Activated T-cell treated with anti-CD3 and anti-CD28 coated beads, Interleukin-2, amount 50 U/mL, for 48 hours (primary cell): ENCODE data around the gene MAGI1.

Experiments
- DNase-seq, 2 experiments: peaks; one replicate each; pipeline ENCODE4 v3.0.0-alpha.2; 2020

Gene MAGI1

DNA sequence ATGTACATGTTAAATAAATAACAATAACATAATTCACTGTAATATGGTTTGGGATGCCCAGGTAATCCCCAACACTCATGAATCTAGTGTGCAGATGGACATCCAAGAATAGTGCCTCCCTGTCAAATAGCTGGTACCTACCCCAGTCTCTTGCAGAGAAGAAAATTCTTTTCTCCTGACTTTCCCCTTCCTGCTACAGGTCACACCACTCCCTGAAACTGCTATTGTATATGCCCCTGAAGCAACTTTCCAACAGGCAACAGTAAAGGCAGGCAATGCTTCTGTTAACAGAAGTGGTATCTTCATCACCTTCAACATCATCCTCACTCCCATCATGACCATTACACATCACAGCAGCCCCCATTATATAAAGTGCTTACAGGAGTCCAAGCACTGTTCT lies 431.6 kb downstream of the MAGI1 start:
- no peak for DNase-seq

DNA sequence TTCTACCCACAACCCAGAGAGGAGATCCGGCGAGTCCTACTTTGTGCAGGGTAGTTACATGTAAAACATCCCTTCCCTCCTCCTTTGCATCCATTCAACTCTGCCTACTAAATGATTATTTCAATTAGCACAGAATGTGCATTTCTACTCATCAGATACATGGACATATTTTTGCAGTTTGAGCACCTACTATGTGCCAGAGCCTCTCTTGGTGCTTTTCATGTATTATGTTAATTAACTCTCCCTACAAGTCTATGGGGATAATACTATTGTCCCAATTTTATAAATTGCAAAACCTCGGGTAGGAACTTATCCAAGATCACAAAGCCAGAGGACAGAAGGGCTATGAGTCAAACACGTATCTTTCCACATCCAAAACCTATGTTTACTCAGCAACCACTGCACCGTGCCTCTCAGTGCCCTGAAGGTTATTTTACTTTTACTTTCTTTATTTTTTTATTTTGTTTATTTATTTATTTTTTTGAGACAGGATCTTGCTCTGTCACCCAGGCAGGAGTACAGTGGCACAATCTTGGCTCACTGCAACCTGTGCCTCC lies 432.8 kb downstream of the MAGI1 start:
- DNase-seq, result no peak

DNA sequence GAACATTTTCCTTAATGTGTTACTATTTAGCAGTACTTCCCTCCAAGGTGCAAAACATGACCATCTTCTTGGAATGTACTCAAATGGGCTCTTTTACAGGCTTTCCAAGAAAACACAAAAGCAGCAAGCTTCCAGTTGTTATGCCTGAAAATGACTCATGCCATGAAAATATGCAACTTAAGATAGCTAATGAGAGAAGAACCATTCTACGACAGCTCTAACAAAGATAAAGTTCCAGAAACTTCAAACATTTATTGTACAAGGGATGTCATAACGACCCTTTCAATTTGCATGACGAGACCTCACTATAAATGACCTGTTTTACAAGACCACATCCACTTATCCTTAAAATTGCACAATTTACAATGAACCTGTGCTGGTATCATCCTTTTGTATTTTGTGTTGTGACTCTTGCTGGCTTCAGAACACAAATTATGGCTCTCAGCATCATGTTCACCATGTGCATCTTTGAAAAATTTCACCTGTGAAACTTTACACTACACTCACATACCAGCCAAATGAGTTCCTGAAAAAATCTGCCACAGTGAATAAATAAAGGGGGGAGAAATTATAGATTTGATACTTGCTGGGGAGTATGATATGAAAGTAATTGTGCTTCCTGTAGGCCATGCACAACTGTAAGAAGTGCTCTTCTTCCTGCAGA lies 433.7 kb downstream of the MAGI1 start:
- no peak for DNase-seq

DNA sequence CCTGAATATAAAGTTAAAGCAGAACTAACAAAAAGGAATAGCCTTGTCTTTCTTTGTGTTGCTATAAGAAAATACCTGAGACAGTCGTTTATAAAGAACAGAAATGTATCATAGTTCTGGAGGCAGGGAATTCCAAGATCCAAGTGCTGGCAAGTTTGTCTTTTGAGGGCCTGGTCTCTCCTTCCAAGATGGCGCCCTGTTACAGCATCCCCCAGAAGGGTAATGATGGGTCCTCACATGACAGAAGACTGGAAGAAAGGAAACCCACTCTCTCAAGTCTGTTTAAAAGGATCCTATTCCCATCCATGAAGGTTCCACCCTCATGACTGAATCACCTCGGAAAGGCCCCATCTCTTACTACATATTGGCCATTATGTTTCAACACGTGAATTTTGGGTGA lies 435.1 kb downstream of the MAGI1 start:
- DNase-seq, result no peak

DNA sequence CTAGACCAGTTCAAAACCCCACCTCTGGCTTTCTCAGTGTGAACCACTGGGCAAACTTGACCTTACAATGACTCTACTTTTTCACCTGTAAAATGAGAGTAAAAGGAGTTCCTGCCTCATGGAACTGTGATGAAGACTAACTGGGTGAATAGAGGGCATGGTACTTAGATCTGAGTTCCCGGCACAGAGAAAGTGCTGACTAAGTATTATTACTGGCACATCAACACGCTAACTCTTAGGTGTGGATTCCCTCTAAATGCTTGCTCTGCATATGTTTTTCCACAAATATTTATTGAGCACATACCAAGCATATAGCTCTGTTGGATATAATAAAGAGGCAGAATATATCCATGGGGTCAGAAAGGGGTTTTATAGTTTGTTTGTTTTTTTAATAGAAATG lies 437.8 kb downstream of the MAGI1 start:
- no peak for DNase-seq

DNA sequence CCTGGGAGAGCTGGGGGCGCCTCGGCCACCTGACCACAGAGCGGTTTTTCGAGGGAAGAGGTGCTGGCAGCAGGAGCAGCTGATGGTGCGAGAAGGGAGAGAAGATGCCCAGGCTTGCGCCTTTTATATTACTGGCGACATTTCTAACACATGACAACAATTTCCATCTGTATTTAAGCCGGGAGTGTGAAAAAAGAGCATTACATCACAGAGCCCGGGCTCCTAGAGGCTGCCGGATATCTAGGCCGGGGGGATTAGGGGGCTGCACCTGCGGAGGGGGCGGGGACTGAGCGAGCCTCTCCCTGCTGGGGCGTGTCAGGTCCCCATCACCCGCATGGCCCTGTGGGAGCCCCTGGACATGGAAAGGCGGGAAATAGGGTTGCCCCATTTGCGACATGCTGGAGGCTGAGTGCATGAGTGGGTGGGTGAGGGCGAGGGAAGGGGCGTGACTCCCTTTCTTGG lies 440.7 kb downstream of the MAGI1 start:
- DNase-seq, result no peak

DNA sequence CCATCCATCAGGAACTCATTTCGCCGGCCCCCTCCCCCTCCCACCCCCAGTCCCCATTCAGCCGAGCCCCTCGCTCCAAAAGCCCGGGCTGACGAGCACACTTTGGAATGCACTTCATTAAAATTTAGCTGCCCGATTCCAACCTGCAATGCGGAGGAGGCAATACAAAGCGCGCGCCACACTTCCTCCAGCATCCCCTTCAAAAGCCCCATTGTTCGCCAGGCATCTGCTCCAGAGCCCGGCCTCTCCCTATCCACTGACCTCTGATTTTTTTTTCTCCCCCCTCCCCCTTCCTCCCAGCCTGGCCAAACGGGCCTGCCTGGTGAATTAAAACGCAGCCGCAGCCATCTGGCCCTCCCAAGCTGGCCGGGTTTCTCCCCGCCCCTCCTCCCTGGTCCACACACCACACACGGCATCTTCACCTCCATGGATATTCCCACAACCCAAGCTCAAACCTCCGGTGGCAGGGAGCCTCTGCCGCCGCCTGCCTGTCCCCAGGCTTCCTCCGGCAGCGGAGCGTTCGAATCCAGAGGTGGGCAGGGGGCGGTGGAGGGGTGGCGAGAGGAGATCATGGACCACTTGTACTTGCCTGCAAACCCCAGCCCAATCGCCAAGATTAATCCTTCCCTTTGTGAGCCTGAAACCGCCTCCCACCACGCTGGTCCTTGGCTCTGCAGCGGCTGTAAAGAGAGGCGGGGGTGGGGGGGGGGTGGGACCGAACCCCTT lies 441.3 kb downstream of the MAGI1 start:
- no peak for DNase-seq

DNA sequence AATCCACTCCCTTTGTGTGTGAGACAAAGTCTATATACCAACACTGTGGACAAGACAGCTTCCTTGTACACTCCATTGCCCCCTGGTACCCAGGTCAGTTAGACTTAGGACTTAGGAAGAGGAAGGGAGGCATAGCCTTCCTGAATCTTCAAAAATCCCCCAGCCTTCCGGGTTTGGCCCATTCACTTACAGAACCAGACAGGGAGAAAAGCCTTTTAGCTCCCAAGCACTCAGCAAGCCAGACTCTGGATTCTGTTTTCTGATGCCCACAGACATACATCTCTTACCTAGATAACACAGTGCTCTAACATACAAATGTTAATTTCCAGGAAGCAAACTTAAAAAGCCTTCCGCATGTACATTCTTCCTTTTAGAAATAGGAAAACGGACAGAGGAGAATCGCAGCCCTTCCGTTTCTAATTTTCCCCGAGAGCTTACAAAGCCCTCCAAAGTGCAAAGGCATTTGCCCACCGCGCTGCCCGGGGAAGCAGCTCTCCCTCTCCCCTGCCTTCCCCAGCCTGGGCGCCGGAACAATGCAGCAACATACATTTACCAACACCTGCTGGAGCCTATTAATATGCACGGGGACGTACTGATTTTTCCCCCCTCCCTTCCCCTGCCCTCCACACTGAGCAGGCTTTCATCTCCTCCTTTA lies 442.0 kb downstream of the MAGI1 start:
- DNase-seq, result no peak

DNA sequence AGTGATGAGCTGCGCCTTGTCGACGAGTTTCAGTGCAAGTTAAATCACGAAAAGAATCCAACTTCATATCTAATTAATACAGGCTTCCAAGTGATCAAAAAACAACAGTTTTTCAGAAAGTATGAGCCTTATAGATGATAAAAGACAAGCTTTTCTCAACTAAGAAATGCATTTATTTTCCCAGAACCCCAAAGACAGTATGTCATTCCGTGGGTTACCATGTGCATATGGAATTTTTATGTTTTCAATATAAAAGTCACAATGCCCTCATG lies 442.8 kb downstream of the MAGI1 start:
- no peak for DNase-seq

DNA sequence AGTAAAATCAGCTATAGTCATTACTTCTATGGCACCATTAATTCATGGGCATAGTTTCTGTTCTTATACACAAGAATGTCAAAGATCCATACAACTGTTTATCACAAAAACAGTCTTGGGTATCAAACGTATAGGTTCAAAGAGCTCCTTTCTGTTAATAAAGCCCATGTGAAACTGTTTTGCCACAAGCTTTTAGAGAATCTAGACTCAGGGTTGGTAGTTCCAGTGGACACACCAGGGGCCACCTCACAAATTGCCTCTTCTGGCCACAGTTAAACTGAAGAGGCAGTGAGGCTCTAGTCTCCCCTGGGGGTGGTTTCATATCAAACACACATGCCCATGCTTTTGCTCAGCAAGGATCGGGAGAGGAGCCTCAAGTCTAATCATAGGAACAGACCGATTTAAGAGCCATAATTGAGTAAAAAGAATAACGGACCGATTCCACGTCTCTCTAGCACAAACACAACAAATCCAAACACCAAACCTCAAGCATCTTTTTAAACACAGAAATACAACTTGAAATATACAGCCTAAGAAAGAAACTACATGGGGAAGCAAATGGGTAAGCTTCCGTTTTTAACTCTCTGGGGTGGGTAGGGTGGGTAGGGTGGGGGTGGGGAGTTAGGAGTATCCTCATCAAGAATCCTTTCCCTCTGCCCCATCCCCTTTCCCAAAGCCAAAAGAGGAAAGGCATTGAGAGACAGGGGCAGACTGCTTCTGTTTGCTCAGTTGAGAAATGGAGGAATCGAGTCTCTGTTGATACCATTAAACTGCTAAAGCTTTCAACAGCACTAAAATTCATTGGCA lies 443.3 kb downstream of the MAGI1 start:
- DNase-seq, result no peak

DNA sequence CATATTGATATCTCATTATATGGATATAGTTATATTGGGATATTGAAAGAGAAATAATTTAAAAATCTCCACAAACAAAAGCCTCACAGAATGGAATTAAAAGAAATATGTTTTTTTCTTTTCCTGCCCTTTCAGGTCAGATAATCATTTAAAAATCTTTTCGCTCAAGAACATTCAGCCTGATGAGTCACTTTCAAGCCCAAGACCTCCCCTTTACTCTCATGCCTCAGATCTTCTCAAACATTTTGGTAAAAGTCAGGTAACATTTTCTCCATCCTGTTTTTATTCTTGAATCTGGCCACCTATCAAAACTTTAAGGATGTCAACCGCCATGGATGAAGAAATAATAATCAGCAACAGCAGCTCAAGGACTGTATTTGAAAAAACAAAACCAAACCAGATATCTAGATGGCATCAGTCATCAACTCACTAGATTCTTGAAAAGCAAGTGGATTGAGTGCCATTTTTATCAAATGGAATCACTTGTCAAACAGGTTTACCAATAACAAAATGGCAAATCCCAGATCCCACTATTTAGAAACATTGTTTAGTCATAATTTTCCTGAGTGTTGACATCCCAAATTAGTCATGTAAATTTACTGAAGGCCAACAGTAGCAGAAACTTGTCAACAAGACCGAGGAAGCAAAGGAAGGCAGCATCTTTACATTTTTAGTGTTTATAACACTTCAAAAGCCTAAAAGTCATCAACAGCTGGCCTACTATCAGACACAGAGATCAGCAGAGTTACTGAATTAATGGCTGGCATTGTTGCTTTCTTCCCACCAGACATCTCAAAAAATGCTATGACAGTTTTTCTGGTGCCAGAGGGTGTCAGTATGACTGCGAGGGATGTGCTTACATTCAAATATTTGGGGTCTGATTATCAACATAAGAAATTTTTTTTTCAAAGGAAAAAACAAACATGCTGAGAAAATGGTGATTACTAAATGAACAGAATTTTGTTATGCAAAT lies 444.7 kb downstream of the MAGI1 start:
- no peak for DNase-seq

DNA sequence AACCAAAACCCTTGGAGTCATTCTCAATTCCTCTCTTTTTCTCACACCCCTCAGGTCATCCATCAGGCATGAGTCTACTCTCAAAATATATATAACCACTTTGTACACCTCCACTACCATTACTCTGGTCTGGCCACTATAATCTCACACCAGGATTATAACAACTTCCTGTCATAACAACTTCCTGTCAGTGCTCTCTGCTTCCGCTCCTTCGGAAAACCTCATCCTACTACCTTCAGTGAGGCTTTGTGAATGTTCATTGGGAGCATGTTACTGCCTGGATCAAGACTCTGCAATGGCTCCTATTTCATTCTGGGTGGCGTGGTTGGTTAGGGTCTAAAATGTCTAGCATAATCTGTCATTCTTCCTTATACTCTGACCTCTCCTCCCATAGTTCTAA lies 447.4 kb downstream of the MAGI1 start:
- DNase-seq, result no peak

DNA sequence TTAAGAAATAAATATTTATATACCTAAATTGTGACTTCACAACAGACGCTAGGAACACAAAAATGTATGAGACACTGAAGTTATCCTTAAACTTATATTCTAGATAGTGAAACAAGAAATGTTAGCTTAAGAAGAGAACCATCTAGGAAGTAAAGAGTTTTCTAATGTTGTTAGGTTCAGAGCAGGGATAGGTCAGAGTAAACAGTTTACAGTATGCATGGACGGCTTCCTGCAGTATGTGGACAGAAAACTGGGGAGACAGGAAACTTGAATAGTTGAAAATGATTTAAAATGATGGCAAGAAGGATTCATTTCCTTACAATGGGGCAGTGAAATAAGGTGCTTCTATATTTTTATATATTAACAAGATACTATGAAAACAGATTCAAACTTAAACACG lies 449.8 kb downstream of the MAGI1 start:
- DNase-seq, result no peak

DNA sequence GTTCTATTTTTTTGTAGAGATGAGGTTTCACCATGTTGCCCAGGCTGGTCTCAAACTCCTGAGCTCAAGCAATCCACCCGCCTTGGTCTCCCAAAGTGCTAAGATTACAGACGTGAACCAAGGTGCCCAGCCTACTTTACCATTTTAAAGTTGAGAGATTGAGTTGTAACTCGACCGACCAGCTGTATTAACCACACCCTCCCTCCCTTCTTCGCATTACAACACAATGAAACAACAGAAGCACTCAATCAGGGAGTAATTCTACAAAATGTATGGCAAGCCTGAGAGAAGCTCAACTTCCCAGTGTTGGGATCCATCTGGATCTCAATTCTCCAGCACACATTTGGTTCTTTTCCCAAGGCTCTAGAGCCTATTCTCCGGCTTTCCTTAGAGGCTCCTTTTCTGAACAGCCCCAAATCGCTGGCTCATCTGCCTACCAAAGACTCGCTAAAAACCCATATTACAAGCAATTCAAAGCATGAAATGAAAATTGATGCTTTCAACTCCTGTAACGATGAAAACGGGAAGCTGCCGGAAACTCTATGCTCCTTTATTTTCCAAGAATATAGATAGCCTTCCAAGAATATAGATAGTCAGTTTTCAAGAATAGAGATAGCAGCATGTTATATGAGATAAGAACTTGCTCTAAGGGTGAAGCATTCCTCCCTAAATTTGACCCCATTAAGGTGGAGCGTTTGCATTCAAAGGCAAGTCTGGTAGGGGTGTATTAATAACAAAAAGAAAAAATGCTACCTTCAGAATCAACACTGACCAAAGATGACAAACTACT lies 450.9 kb downstream of the MAGI1 start:
- DNase-seq, result no peak

DNA sequence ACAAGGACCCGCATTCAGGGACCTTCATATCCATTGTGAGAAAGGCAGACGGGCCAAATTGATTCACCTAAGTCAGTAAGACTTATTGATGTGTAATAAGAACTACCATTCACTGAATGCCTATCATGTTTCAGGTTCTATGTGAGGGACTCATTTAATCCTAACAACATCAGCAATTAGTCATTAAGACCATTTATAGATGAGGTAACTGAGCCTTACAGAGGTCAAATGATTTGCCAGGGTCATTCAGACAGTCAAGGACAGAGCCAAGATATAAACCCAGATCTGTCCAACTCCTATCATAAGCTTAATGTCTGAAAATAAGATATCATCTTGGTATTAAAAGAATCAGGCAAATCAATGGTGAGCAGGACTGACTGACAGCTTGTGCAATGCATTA lies 453.8 kb downstream of the MAGI1 start:
- no peak for DNase-seq

DNA sequence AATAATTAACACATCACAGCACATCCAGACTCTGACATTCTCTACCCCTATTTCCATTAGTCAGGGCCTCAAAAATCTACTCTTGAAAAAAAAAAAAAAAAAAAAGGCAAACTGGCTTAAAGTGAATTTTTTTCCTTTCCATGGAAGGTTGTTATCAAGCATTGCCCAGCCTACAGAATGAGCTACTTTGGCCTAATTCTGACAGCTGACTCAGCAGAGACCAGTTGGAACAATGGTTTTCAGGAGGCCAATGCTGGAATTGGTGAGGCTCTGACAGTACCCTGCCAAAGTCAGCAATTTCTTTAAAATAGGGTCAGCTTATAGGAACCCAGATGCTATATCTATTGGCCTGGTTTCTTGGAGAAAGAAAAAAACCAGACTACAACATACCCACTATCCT lies 454.7 kb downstream of the MAGI1 start:
- DNase-seq, result no peak

DNA sequence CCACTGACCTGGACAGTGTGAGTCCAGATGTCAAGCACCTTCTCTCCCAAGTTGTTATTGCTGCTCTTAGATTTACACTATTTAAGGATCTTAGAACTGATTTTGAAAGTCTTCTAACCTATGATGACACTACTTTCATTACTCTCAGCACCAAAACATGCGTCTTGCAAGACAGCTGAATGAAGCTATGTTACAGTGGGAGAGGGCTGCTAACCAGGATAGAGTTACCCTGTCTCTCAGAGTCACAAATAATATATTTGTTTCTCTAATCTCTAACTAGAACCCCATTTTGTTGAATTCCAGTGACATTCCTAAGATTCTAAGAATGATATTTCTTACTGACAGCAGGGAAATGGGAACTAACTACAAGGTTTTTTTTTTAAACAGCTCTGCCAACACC lies 455.5 kb downstream of the MAGI1 start:
- no peak for DNase-seq

DNA sequence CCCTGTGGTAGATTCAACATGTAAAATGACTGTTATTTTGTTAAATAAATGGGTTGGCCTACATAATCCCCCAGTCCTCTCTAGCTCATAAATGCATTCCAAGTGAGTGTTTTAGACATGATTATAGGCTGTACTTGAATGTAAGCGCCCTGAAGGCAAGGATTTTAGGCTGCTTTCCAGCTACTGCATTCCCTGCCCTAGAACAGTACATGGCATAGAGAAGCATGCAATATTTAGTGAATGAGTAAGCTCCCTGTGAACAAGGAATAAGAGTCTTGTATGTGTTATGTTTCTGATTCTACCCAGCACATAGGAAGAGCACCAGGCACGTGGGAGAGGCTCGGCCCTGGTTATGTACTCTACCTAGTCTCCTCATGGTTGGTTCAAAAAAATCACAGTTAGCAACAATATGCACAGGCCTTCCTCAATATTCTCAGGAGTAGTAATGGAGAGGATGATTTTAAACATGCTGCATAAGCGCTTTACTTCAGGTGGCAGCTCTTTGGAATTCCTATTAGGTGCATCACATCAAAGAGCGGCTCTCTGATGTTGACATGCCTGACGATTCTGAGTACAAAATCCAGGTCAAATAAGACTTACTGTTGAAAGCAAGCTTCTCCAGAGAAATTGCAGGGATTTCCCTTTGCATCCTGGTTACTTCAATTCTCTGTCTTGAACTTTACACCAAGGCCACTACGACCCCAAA lies 456.6 kb downstream of the MAGI1 start:
- DNase-seq, result no peak

DNA sequence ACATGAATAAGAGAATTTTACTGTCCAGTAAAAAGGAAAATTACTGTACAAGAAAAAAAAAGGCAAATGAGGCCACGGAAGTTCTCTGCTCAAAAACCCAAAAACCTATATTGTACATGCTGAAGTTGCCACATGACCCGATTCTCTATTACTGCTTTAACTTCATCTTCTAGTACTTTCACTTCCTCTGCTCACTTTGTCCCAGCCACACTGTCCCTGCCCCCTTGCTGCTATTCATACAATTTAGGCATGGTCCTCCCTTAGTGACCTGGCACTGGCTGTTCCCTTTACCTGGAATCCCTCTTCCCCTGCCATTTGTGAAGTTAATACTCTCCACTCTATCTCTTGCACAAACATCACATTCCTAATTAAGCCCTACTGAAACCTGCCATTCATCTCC lies 457.4 kb downstream of the MAGI1 start:
- no peak for DNase-seq

DNA sequence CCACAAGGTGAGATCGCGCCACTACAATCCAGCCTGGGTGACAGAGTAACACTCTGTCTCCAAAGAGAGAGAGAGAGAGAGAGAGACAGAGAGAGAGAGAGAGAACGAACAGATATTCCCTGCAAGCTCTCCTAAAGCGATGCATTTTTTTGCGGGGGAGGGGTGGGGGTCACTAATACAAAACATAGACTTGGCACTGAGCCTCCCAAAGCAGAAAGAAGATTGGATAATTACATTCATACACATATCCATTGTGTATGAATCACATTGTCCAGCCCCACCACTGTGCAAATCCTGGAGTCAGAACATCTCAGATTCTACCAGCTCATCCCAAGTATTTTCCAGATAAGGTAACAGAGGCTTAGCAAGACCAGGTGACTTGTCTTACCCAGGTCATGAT lies 459.9 kb downstream of the MAGI1 start:
- DNase-seq, result no peak
